Measurements from ENCODE around the gene CST9L. TPM values are rescaled to one million over a fixed set of nuclear protein-coding genes. Genes with fewer than 3 reads are reported as not detected.

The CST9L gene
- total RNA-seq, 2 experiments from 2014 or later, result not detected

DNA sequence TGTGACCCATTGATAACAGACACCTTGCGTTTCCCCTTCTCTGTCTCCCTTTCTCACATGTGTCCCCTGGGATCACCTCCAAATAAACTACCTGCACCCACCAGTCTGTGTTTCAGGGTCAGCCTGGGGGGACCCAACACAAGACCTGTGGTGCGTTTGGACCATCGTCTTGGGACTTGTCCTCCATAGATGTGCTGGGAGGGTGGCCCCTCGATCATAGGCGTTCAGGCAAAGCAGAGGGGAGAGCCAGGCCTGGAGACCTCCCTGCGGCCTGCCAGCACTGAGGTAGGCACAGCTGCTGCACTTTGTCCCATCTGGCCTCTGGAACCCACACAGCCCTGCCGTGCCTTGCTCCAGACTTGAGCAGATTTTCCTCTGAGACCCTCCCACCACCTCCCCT lies 19.3 kb upstream of the CST9L start:
- no peaks in the 10 kb centered on the region for H3K36me3 ChIP-seq (ENCODE audit: insufficient read depth, low read length)
- Mint-ChIP-seq H3K4me3 (no peak overlapping the region), H3K4me1 (ENCODE audit: low read depth) (no peaks in the 10 kb centered on the region), H3K36me3 (ENCODE audit: low read depth) (no peaks in the 10 kb centered on the region), H3K27me3 (peaks cover 17% of the 10 kb centered on the region), H3K9me3 (no peaks in the 10 kb centered on the region), H3K27ac (no peak overlapping the region)
- H3K27me3 ChIP-seq (ENCODE audit: control insufficient read depth in 1 of 2, insufficient read depth in 2 of 2, low read length in 2 of 2), result peaks cover 5 to 11% of the 10 kb centered on the region in 2 experiments
- POLR2A ChIA-PET, result no interaction called here
- ATAC-seq (ENCODE audit: poor library complexity), result no peak
- H3K4me3 ChIP-seq (ENCODE audit: low read length), result no peak overlapping the region
- peaks cover 0 to 10% of the 10 kb centered on the region in 2 experiments for H3K9me3 ChIP-seq (ENCODE audit: control insufficient read depth in 1 of 2, insufficient read depth in 1 of 2, low read length in 2 of 2)
- TF ChIP-seq, protein P1, sequence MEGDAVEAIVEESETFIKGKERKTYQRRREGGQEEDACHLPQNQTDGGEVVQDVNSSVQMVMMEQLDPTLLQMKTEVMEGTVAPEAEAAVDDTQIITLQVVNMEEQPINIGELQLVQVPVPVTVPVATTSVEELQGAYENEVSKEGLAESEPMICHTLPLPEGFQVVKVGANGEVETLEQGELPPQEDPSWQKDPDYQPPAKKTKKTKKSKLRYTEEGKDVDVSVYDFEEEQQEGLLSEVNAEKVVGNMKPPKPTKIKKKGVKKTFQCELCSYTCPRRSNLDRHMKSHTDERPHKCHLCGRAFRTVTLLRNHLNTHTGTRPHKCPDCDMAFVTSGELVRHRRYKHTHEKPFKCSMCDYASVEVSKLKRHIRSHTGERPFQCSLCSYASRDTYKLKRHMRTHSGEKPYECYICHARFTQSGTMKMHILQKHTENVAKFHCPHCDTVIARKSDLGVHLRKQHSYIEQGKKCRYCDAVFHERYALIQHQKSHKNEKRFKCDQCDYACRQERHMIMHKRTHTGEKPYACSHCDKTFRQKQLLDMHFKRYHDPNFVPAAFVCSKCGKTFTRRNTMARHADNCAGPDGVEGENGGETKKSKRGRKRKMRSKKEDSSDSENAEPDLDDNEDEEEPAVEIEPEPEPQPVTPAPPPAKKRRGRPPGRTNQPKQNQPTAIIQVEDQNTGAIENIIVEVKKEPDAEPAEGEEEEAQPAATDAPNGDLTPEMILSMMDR (IDR thresholded peaks at IDR 0.05), result no peak
- intact Hi-C loops (cut with DNase I, micrococcal nuclease), result loop anchor here in 1 of 2 experiments (10.0 kb wide), 1 partner anchor 57 kb away; no protein-coding TSS in a partner anchor
- DNase-seq, result no peak
- no peak overlapping the region for H3K27ac ChIP-seq (ENCODE audit: low read depth in 1 of 2, low read length in 2 of 2)
- no peaks in the 10 kb centered on the region for H3K4me1 ChIP-seq (ENCODE audit: insufficient read depth, low read length)
- CTCF ChIA-PET, result no interaction called here

DNA sequence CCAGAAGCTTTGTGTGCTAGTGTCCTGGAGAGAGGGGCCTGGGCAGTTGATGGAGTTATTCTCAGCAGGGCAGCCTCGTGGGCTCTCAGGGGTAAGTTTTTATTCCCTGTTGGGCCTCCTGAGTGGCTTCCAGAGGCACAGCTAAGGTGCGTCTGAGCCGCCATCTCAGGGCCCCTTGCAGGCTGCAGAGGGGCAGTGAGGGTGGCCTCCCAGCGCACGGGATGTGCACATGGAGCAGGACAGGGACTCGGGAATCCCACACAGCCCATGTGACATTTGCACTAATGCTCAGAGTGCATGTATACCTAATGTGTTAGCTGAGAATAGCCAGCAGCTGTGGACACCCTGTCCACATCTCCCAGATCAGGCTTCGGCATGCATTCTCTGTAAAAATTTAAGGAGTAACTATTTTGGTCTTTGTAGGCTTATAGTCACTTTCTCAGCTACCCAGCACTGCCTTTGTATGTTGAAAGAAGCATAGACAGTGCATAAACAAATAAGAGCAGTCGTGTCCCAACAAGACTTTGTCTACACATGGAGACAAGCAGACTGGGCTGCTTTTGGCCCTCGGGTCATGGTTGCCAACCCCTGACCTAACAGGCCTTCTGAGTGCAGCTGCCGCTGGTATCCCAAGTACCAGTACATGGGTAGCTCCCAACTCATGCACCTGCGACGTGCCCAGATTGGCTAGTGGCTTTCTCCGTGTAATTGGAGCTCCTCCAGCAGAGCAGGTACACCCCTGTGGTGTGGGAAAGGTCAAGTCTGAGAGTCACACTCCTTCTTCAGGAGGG lies 18.6 kb upstream of the CST9L start:
- H3K36me3 Mint-ChIP-seq (ENCODE audit: low read depth), result no peaks in the 10 kb centered on the region
- Histone ChIP-seq H3K4me1 (ENCODE audit: insufficient read depth, low read length) (no peaks in the 10 kb centered on the region), H3K27me3 (ENCODE audit: control insufficient read depth in 1 of 2, insufficient read depth in 2 of 2, low read length in 2 of 2) (peaks cover 5 to 17% of the 10 kb centered on the region in 2 experiments), H3K27ac (ENCODE audit: low read depth in 1 of 2, low read length in 2 of 2) (no peak overlapping the region), H3K36me3 (ENCODE audit: insufficient read depth, low read length) (no peaks in the 10 kb centered on the region), H3K4me3 (ENCODE audit: low read length) (no peak overlapping the region), H3K9me3 (ENCODE audit: control insufficient read depth in 1 of 2, insufficient read depth in 1 of 2, low read length in 2 of 2) (peaks cover 0 to 10% of the 10 kb centered on the region in 2 experiments)
- ATAC-seq (ENCODE audit: poor library complexity), result no peak
- H3K9me3 Mint-ChIP-seq, result no peaks in the 10 kb centered on the region
- H3K4me3 Mint-ChIP-seq, result no peak overlapping the region
- no peaks in the 10 kb centered on the region for H3K4me1 Mint-ChIP-seq (ENCODE audit: low read depth)
- TF ChIP-seq, protein P1 (IDR thresholded peaks at IDR 0.05), result no peak
- DNase-seq, result no peak
- POLR2A ChIA-PET, result no interaction called here
- CTCF ChIA-PET, result no interaction called here
- no peak overlapping the region for H3K27ac Mint-ChIP-seq
- H3K27me3 Mint-ChIP-seq, result peaks cover 17% of the 10 kb centered on the region
- intact Hi-C loops (cut with DNase I, micrococcal nuclease), result loop anchor here in 1 of 2 experiments (10.0 kb wide), 1 partner anchor 58 kb away; no protein-coding TSS in a partner anchor

DNA sequence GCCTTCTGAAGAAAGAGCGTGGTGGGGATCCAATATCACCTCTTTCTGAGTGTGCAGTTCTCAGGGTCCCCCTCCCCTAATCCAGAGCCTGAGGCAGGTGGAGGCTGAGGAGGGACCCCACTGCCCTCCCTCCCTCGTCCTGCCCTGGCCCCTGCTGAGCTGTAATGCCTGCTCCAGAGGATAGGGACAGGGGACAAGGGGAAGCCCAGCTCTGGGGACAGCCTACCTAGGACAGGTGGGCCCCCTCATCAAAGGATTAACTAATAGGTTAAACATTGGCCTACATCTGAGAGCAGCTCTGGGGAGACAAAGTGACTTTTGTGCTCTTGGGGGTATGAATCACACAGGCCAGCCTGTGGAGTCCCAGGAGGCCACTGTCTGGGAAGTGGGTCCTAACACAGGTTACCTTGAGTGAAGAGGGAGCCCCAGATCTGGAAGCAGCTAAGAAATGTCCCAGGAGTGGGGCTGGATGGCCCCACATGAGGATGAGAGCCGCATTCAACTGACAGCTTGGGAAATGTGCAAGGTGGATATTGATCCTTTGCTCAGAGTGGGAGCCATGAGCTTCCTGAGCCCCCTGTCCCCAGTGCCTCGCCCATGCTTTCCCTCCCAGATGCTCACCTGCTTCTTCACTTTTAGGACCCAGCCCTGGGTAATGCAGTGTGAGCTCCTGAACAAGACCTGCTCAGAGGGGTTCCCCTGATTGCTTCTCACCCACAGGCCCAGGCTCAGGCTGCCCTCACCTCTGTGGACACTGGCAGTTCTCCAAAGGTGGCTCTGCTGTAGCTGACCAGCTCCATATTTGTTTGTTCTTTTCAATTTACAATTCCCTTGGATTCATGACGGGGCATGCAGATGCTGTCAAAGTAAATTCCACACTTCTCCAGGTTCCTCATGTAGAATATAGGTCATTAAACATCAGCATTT lies 17.8 kb upstream of the CST9L start:
- no peak overlapping the region for H3K27ac Mint-ChIP-seq
- no peak for DNase-seq
- H3K36me3 Mint-ChIP-seq (ENCODE audit: low read depth), result no peaks in the 10 kb centered on the region
- H3K4me1 Mint-ChIP-seq (ENCODE audit: low read depth), result no peaks in the 10 kb centered on the region
- no peak overlapping the region for H3K4me3 Mint-ChIP-seq
- no peaks in the 10 kb centered on the region for H3K9me3 Mint-ChIP-seq
- POLR2A ChIA-PET, result no interaction called here
- ATAC-seq (ENCODE audit: poor library complexity), result no peak
- TF ChIP-seq, protein P1 (IDR thresholded peaks at IDR 0.05), result no peak
- Histone ChIP-seq H3K9me3 (ENCODE audit: control insufficient read depth in 1 of 2, insufficient read depth in 1 of 2, low read length in 2 of 2) (peaks cover 0 to 10% of the 10 kb centered on the region in 2 experiments), H3K27ac (ENCODE audit: low read depth in 1 of 2, low read length in 2 of 2) (no peak overlapping the region), H3K27me3 (ENCODE audit: control insufficient read depth in 1 of 2, insufficient read depth in 2 of 2, low read length in 2 of 2) (peaks cover 5 to 17% of the 10 kb centered on the region in 2 experiments), H3K4me3 (ENCODE audit: low read length) (no peak overlapping the region), H3K4me1 (ENCODE audit: insufficient read depth, low read length) (no peaks in the 10 kb centered on the region), H3K36me3 (ENCODE audit: insufficient read depth, low read length) (no peaks in the 10 kb centered on the region)
- intact Hi-C loops (cut with DNase I, micrococcal nuclease), result loop anchor here in 1 of 2 experiments (10.0 kb wide), 1 partner anchor 59 kb away; no protein-coding TSS in a partner anchor
- CTCF ChIA-PET, result no interaction called here
- H3K27me3 Mint-ChIP-seq, result peaks cover 21% of the 10 kb centered on the region

Data from CD4-positive, alpha-beta T cell (primary cell).